Omental fat pad (tissue), 4 donors: ENCODE data around the gene STAC2. TPM values are rescaled to one million over a fixed set of nuclear protein-coding genes. Genes with fewer than 3 reads are reported as not detected.

Experiments
- ATAC-seq: fragments of 150-250 bp; one replicate; pipeline ENCODE4 v1.9.1; 2016; ENCODE audit warnings: mild to moderate bottlenecking, moderate library complexity; ENCODE audit not compliant: low FRiP score
- DNase-seq: peaks from one replicate; pipeline ENCODE4 v3.0.0-alpha.2; 2019; ENCODE audit warnings: low spot score
- total RNA-seq, 4 donors: library from RNA; depleted of rRNA; stranded (reverse); fragments of >200 nt; gene quantifications; one replicate each; pipeline ENCODE4 v1.1.0, GENCODE V29; 2016
- TF ChIP-seq, protein P1 (sequence below), 3 donors: fragments of 450-650 bp; IDR thresholded peaks; one replicate each; pipeline ENCODE4 v1.5.1; 2016 to 2017; ENCODE audit warnings: antibody characterized with exemption in 3 of 3, mild to moderate bottlenecking in 3 of 3, moderate library complexity in 2 of 3

STAC2 gene
- total RNA-seq, 4 donors from 2014 or later: 0.56 to 0.60 TPM; not detected in 2

DNA sequence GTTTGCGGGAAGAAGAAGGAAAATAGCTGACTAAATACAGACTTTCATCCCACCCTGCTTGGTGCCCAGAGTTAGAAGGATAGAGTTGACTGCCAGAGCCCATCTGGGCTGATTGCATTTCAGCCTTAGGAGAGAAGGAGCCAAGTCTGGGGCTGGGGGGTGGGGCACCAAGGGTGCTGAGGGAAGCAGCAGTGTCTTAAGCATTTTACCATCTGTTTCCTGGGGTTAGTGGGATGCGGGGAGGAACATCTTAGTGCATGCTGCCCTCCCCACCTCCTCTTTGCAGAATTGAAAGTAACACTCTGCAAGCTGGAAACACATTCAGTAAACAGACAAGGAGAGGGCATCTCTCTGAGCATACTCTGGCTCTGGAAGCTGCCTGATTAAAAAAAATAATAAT lies 58.3 kb downstream of the STAC2 start:
- DNase-seq (no peak), ATAC-seq (no peak)

DNA sequence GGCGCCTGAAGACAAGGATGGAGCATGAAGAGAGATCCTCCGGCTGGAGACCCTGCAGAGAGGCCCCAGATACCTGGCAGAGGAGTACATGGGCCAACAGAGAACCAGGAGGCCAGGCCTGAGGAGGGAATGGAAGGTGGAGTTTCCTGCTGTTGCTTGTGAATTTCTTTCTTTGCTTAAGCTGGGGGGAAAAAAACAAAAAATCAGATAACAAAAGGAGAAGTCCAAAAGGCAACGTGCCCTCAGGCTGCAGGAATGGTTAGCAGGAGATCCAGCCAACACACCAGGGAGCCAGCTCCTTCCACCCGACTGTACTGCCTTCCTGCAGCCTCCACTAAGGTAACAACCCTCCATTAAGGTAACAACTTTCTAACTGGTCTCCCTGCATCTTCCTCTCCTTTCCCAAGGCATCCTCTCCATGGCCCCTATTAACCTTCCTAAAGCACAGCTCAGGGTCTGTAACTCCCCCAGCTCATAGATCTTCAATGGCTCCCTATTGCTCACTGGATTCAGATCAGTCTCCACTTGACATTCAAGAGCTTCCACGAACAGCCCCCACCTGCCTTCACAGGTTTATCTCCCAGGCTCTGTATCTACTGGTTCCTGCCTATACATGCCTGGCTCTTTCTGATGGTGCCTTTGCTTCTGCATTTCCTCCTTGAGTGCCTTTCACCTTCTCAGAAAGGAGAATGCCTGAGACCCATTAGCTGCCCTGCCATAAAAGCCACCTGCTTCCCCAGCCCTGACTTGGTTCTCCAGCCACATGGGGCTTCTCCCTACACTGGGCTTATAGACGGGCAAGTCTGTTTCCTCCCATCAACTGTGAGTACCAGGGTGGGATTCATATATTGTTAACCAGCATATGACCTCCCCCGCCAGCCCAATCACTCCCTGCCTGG lies 59.1 kb downstream of the STAC2 start:
- TF ChIP-seq, protein P1, sequence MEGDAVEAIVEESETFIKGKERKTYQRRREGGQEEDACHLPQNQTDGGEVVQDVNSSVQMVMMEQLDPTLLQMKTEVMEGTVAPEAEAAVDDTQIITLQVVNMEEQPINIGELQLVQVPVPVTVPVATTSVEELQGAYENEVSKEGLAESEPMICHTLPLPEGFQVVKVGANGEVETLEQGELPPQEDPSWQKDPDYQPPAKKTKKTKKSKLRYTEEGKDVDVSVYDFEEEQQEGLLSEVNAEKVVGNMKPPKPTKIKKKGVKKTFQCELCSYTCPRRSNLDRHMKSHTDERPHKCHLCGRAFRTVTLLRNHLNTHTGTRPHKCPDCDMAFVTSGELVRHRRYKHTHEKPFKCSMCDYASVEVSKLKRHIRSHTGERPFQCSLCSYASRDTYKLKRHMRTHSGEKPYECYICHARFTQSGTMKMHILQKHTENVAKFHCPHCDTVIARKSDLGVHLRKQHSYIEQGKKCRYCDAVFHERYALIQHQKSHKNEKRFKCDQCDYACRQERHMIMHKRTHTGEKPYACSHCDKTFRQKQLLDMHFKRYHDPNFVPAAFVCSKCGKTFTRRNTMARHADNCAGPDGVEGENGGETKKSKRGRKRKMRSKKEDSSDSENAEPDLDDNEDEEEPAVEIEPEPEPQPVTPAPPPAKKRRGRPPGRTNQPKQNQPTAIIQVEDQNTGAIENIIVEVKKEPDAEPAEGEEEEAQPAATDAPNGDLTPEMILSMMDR (IDR thresholded peaks at IDR 0.05): no peak
- ATAC-seq (no peak), DNase-seq (no peak)

More for the DNA sequence above, 58.3 kb downstream of the STAC2 start:
- TF ChIP-seq, protein P1 (IDR thresholded peaks at IDR 0.05): no peak

DNA sequence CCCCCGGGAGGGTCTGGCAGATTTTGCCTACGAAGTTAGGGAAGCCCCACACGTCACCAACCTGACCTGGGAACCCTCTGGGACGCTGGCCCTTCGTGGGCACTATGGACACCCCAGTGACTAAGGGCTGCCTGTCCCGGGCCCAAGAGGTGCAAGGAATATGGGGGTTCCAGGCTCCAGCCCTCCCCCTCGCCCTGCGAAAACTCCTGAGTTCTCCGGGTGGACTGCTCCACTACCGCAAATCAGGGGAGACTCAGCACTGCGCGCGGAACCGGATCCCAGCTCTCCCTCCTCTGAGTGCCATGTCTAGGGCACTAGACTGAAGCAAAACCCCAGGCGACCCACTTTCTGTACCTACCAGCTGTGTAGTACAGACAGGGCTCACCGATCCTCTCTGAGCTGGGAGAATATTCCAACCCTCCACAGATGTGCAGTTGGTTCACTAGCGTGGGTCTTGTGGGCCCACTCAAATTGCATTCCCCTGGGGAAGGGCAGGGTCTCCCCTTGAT lies 59.9 kb downstream of the STAC2 start, which contains the start of gene ARL5C:
Gene ARL5C (minus strand): TSS at position 321 of the 509 bp plus-strand sequence. CDS start 401 bp downstream, outside the sequence.
- TF ChIP-seq, protein P1 (IDR thresholded peaks at IDR 0.05): no peak
- no peak for DNase-seq
- no peak for ATAC-seq

DNA sequence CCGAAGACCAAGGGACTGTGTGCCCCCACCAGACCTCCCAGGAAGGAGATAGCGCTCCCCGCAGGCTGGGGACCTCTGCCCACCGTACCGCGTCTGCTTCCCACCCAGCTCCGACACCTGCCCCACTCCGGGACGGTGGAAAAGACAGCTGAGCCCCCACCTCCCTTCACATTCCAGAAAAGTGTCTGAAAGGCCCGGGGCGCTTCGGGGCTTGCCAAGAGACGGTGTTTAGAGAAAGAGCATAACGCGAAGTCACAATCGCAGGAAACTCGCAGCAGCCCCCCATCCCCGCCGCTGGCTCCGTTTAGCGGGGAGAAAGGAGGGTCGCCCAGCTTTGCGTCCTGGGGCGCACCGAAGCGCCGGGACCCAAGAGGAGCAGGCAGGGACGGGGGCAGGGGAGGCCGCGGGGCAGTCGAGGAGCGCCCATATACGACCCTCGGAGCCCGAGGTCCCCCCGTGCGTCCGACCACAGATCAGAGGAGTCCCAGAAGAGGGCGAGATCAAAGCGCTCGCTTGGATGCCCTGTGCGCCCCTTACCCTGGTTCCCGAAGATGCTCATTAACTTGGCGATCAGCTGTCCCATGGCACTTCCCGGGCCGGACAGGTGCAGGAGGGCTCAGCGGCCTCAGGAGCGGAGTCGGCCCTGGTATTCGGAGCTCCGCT lies 60.4 kb downstream of the STAC2 start:
- no peak for ATAC-seq
- no peak for DNase-seq
- TF ChIP-seq, protein P1 (IDR thresholded peaks at IDR 0.05): no peak

DNA sequence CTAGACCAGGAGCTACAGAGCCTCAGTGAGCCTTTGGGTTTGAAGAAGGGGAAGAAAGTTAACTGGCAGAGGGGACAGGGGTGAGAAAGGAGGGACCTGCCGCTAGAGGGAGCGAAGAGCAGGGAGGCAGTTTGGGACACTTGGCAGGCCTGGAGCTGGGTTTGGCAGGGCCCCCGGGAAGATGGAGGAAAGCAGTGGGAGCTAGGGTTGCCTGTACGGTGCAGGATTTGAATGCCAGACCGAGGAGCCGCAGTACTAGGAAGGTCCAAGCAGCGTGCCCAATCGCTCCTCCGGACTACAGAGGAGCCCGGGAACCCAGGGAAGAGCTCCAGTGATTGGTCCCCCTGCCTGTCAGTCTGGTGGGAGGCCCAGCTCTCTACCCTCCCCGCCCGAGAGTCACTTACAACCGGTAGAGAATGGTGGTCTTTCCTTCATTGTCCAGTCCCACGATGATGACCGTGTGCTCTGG lies 61.0 kb downstream of the STAC2 start:
- ATAC-seq: peak; percentile 80
- TF ChIP-seq, protein P1 (IDR thresholded peaks at IDR 0.05): peak in 1 of 3 donors; percentile 53
- DNase-seq: peak; percentile 47

DNA sequence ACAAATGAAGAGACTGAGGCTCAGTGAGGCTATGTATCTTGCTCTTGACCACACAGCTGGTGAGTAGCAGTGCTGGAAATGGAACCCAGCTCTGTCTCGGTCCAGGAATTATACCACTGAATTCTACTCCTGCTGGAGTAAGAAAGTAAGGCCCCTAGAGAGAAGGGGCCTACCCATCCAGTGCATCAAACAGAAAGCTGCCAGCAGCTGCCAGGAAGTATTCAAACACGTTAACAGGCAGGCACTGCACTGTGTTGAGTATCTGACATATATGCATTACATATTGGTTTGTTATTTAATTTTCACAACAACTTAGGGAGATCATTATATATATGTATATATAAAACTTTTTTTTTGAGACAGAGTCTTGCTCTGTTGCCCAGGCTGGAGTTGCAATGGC lies 63.8 kb downstream of the STAC2 start:
- TF ChIP-seq, protein P1 (IDR thresholded peaks at IDR 0.05): no peak
- ATAC-seq: no peak
- DNase-seq: no peak

Other genes with a start within 250 kb of the STAC2 start
- gene PLXDC1, start 74.3 kb downstream of the STAC2 start, total RNA-seq: 10 to 100 TPM in 2 of 4 donors, 1 to 10 TPM in 2; 6.5 to 21.6 (median 9.1) TPM
- not detected for gene ARL5C, start 59.8 kb downstream of the STAC2 start, total RNA-seq
- 1 to 10 TPM; 3.2 to 3.7 (median 3.5) TPM for gene CACNB1, start 28.3 kb downstream of the STAC2 start, total RNA-seq
- 1,000 to 10,000 TPM; 2,414 to 2,833 (median 2,579) TPM for gene RPL19, start 25.7 kb downstream of the STAC2 start, total RNA-seq
- 10 to 100 TPM; 10.4 to 29.6 (median 17.2) TPM for gene FBXL20, start 175.7 kb upstream of the STAC2 start, total RNA-seq
- gene MED1, start 225.3 kb upstream of the STAC2 start, total RNA-seq: 10 to 100 TPM; 21.4 to 34.0 (median 29.0) TPM
- 10 to 100 TPM; 25.7 to 49.2 (median 38.1) TPM for gene CDK12, start 235.5 kb upstream of the STAC2 start, total RNA-seq